HG03432 (cell line): Measurements from ENCODE around the gene MAP2K7.
"Not testable (repeated sequence)": the region's sequence is repeated elsewhere in the genome, so short reads cannot be mapped to it uniquely, and the experiment has no call there.

Source experiments
- ATAC-seq: cut with Tn5 transposase; IDR thresholded peaks from one replicate; pipeline ENCODE4 v1.9.1; 2021; ENCODE audit warnings: mild to moderate bottlenecking, moderate library complexity; ENCODE audit not compliant: unreplicated experiment

The MAP2K7 gene

GRCh38 chr19:7961082-7961481, 57.4 kb downstream of the MAP2K7 start:
- not testable (repeated sequence) for ATAC-seq

- ATAC-seq: no peak
These were observed 58.4 kb downstream of the MAP2K7 start for GRCh38 chr19:7961920-7962626.

GRCh38 chr19:7962644-7963268, 59.1 kb downstream of the MAP2K7 start:
- ATAC-seq: no peak

GRCh38 chr19:7963566-7963965, 59.9 kb downstream of the MAP2K7 start:
- ATAC-seq: no peak
